Activated T-cell treated with anti-CD3 and anti-CD28 coated beads, Interleukin-2, amount 50 U/mL, for 24 hours (primary cell): Measurements from ENCODE around the gene HERC2.

Experiments used
- DNase-seq: peaks from one replicate; pipeline ENCODE4 v3.0.0-alpha.2; 2020
- H3K27ac Mint-ChIP-seq: 2 replicates; pipeline ENCODE4 v1.8.0; 2020; ENCODE audit warnings: mild to moderate bottlenecking, mixed read lengths
- H3K27me3 Mint-ChIP-seq: 2 replicates; pipeline ENCODE4 v1.8.0; 2020; ENCODE audit warnings: mixed read lengths
- H3K36me3 Mint-ChIP-seq: 2 replicates; pipeline ENCODE4 v1.8.0; 2020; ENCODE audit warnings: low read depth, mixed read lengths
- H3K4me1 Mint-ChIP-seq: 2 replicates; pipeline ENCODE4 v1.8.0; 2020; ENCODE audit warnings: low read depth, mixed read lengths
- H3K4me3 Mint-ChIP-seq: 2 replicates; pipeline ENCODE4 v1.8.0; 2020; ENCODE audit warnings: mild to moderate bottlenecking, moderate library complexity, mixed read lengths
- H3K9me3 Mint-ChIP-seq: 2 replicates; pipeline ENCODE4 v1.8.0; 2020; ENCODE audit warnings: mixed read lengths

HERC2 gene

DNA sequence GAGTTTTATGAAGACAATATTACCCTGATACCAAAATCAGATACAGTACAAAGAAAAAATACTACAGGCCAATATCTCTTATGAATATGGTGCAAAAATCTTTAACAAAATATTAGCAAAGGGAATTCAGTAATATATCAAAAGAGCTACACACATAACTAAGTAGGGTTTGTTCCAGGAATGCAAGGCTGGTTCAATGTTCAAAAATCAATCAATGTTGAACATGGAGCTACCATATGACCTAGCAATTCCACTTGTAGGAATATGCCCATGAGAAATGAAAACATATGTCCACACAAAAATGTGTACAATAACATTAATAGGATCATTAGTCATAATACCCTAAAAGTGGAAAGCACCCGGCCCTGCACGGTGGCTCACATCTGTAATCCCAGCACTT is 230.7 kb downstream of the HERC2 start:
- no peak overlapping the region for H3K27ac Mint-ChIP-seq
- DNase-seq: no peak
- no peak overlapping the region for H3K4me3 Mint-ChIP-seq
- H3K9me3 Mint-ChIP-seq: peaks cover 20% of the 10 kb centered on the region
- peaks cover 4% of the 10 kb centered on the region for H3K36me3 Mint-ChIP-seq
- peaks cover 87% of the 10 kb centered on the region for H3K27me3 Mint-ChIP-seq
- H3K4me1 Mint-ChIP-seq: peaks cover 15% of the 10 kb centered on the region

DNA sequence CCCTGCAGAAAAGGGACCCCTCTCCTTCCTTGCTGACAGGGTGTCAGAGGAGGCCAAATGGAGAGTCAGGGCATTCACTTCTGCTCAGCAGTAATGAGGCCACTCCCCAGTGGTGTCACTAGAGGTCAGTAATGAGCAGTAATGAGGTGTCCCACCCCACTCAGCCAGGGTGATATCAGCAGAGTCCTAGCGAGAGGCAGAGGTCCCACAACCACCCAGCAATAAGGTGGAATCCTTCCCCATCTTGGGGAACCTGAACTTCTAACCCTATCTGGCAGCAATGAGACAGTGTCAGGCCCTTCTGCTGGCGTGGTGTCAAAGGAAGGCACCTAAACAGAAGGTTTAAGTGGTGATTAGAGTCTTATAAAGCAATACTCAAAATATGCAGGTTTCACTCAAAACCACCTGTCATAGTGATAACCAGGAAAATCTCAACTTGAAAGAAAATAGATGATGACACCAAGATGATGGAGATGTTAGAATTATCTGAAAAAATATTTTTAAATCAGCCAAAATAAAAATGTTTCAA is 235.7 kb downstream of the HERC2 start:
- Mint-ChIP-seq H3K27me3 (peaks cover 62% of the 10 kb centered on the region), H3K27ac (no peak overlapping the region), H3K9me3 (peaks cover 18% of the 10 kb centered on the region), H3K36me3 (peaks cover 4% of the 10 kb centered on the region), H3K4me3 (no peak overlapping the region), H3K4me1 (peaks cover 3% of the 10 kb centered on the region)
- peak; percentile 58 for DNase-seq

DNA sequence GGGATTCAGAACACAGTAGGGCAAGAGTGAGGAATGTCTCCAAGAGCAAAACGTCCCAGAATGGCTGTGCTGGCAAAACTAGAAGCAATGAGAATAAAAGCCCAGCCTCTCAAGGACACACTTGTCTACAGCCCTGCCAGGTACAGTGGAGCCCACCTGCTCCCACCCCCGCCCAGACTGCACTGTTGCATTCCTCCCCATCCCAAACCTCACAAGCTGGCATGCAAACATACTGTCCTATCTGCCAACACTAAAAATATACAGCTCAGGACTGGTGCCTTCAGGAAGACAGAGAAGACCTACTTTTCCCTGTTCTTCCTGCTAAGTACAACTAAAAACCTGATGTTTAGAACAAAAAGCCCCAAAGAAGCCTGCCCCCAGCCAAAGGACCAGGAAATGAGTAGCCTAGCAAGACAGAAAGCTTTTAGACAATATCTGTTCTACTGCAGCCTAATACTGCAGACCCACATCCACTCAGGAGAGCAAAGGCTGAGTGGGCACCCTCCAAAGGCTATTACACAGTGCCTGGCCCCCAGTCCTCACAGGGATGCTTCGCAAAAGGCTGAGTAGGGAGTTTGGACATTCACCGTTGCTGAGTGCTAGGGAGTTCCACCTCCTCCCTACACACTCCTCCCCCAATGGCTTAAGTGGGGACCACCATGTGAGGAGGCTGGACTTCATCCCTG is 236.3 kb downstream of the HERC2 start:
- Mint-ChIP-seq H3K9me3 (peaks cover 14% of the 10 kb centered on the region), H3K36me3 (peaks cover 2% of the 10 kb centered on the region), H3K27me3 (peaks cover 57% of the 10 kb centered on the region), H3K4me3 (no peak overlapping the region), H3K4me1 (peaks cover 3% of the 10 kb centered on the region), H3K27ac (no peak overlapping the region)
- DNase-seq: no peak

DNA sequence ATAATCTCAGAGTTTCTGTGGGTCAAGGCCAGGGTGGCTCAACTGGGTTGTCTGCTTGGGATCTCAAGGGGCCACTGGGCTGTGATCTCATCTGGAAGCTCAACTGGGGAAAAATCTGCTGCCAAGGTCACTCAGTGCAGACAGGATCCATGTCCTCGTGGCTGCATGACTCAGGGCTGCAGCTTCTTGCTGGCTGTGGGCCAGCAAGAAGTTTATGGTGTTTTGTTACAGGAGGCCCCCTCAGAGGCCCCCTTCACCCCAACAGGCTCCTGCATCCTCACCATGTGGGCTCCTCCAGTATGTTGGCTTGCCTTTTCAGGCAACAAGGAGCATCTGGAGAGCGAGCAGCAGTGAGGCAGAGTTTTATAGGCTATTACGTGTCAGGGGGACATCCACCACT is 237.4 kb downstream of the HERC2 start:
- Mint-ChIP-seq H3K27me3 (peaks cover 57% of the 10 kb centered on the region), H3K9me3 (peaks cover 6% of the 10 kb centered on the region), H3K36me3 (peaks cover 2% of the 10 kb centered on the region), H3K27ac (no peak overlapping the region), H3K4me1 (peaks cover 3% of the 10 kb centered on the region), H3K4me3 (no peak overlapping the region)
- DNase-seq: no peak

DNA sequence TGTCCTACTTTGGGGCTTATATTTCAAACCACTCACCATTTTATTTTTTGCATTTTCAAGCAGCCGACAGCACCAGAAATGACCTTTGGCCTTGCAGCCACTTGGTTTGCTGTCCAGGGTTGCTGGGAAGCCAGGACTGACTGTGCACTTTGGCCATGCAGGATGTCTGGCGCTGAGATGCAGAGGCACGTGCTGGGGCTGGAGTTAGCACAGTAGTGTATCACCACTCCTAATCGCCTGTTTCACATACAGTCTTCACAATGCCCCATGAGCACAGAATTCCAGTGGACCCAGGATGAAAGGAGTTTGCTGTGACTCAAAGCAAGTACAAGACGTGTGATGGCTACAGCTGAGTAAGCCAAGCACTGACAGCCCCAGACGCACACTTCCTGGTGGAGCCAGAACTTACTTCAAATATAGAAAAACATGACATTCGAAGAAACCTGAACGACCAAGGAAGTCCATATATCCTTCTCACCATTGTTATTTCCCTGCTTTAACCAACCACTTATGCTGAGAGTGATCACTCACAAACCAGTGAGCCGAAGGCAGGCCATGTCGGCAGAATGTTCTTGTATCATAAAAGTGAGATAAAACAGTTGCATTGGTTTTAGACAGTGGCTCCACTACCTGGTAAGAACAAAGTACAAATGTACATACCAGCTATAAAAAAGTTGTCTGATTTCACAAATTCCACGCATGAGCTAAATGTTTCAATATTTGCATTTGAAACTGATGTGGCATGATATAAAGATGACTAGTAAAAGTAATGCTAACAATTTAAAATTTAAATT is 238.9 kb downstream of the HERC2 start:
- Mint-ChIP-seq H3K4me3 (no peak overlapping the region), H3K27ac (no peak overlapping the region), H3K9me3 (no peaks in the 10 kb centered on the region), H3K4me1 (peaks cover 3% of the 10 kb centered on the region), H3K27me3 (peaks cover 48% of the 10 kb centered on the region), H3K36me3 (no peaks in the 10 kb centered on the region)
- DNase-seq: no peak

DNA sequence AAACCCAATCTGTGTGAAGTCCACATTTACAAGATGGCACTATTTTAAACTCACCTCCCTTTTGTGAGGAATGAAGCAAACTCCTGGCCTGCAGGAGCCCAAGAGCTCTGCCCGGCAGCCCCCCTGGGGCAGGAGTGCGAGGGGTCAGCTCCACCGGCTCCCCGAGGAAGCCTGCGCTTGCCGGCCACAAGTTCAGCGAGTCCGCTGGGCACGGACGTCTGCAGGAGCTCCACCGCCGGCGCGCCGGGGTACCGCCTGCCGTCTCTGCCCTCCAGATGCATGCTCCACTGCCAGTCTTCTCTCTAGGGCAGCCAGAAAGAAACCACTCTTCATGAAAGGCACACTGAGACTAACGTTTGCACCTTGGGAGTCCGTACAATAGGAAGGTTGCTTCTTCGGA is 240.4 kb downstream of the HERC2 start:
- Mint-ChIP-seq H3K36me3 (no peaks in the 10 kb centered on the region), H3K4me3 (no peak overlapping the region), H3K27ac (no peak overlapping the region), H3K9me3 (no peaks in the 10 kb centered on the region), H3K4me1 (peaks cover 3% of the 10 kb centered on the region), H3K27me3 (peaks cover 36% of the 10 kb centered on the region)
- no peak for DNase-seq

DNA sequence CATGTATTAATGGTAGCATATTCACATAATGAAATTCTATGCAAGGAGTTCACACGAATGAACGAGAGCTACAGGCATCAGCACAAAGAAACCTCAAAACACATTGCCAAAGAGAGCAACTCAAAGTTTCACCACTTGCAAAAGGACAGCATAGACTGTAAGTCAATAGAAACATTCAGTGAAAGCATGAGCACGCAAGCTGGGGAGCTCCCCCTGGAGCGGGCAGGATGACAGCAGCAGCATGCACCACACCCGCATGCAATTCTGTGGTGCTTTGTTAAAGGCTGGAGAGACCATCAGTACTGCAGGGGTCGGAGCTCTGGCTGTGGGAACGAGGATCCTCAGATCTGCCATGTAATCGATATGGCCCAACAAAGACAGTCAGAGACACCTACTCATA is 241.6 kb downstream of the HERC2 start:
- no peak for DNase-seq
- Mint-ChIP-seq H3K4me3 (no peak overlapping the region), H3K4me1 (no peaks in the 10 kb centered on the region), H3K27me3 (peaks cover 29% of the 10 kb centered on the region), H3K27ac (no peak overlapping the region), H3K36me3 (no peaks in the 10 kb centered on the region), H3K9me3 (no peaks in the 10 kb centered on the region)

DNA sequence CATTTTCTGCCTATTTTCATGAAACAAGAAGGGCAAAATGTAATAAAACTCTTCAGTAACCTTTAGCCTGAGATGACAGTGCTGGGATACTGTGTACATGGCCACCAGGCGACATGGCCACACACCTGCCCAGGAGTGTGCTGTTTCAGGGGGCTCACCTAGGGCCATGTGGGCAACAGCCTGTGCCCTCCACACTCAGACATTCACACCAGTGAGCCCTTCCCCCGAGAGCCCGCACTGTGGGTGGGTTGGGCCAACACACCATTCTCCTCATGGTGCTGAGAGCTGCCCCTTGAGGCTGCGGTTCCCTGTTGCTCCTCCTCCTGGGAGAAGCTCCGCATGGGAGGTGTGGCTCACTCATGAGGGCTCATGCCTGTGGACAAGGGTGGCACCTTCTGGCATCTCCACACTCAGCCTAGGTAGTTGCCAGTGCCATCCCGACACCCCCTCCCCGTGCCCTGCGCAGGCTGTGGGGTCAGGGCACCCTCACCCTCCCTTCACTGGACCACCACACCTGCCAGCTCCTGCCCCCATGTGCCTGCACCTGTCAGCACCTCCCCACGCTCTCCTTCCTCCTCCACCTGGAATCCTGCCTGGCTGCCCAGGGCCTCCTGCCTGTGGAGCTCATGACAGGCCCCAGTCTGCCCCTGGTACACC is 242.5 kb downstream of the HERC2 start:
- H3K9me3 Mint-ChIP-seq: no peaks in the 10 kb centered on the region
- no peak overlapping the region for H3K27ac Mint-ChIP-seq
- H3K27me3 Mint-ChIP-seq: peaks cover 20% of the 10 kb centered on the region
- no peak overlapping the region for H3K4me3 Mint-ChIP-seq
- H3K4me1 Mint-ChIP-seq: no peaks in the 10 kb centered on the region
- DNase-seq: no peak
- no peaks in the 10 kb centered on the region for H3K36me3 Mint-ChIP-seq

DNA sequence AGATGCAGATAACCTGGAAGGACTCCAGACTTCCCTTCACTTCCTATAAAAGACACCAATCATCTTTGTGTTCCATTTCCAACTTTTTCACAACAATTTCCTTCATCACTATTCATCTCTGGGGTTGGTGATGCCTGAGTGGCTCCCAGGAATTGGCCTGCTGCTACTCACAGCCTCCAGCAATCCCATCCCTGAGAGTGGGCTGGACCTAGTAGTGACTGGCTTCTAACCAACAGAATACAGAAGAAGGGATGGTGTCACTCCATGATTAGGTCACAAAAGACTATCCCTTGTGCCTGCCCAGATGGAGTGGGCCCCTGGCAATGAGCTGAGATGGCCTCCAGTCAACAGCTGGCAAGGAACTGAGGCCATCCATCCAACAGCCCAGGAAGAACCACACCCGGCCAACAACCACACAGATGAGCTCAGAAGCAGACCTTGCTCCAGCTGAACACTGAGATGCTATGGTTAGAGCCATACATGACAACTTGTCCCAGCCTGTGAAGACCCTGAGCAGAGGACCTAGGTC is 243.7 kb downstream of the HERC2 start:
- Mint-ChIP-seq H3K4me1 (no peaks in the 10 kb centered on the region), H3K27me3 (peaks cover 15% of the 10 kb centered on the region), H3K27ac (no peak overlapping the region), H3K4me3 (no peak overlapping the region), H3K9me3 (no peaks in the 10 kb centered on the region), H3K36me3 (no peaks in the 10 kb centered on the region)
- no peak for DNase-seq

DNA sequence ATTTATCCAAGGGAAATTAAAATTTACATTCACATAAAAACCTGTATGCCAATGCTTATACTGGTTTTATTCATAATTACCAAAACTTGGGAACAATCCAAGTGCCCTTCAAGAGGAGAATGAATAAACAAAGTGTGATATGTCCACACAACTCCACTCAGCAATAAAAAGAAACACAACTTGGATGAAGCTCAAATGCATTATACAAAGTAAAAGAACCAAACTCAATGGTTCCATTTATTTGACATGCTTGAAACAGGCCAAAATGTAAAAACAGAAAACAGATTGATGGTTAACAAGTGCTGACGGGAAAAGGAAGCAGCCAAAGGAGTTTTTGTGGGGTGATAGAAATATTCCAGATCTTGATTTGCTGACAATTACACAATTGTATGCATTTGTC is 246.4 kb downstream of the HERC2 start:
- peaks cover 22% of the 10 kb centered on the region for H3K27me3 Mint-ChIP-seq
- H3K9me3 Mint-ChIP-seq: no peaks in the 10 kb centered on the region
- H3K4me3 Mint-ChIP-seq: no peak overlapping the region
- DNase-seq: no peak
- no peaks in the 10 kb centered on the region for H3K4me1 Mint-ChIP-seq
- no peaks in the 10 kb centered on the region for H3K36me3 Mint-ChIP-seq
- no peak overlapping the region for H3K27ac Mint-ChIP-seq

DNA sequence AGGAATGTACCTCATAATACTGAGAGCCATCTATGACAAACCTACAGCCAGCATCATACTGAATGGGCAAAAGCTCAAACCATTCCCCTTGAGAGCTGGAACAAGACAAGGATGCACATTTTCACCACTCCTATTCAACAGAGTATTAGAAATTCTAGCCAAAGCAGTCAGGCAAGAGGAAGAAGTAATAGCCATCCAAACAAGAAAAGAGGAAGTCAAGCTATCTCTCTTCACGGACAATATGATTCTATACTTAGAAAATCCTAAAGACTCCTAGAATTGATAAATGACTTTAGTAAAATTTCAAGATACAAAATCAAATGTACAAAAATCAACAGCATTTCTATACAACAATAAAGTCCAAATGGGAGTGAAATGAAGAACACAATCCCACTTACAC is 253.0 kb downstream of the HERC2 start:
- Mint-ChIP-seq H3K36me3 (no peaks in the 10 kb centered on the region), H3K9me3 (peaks cover 3% of the 10 kb centered on the region), H3K4me3 (no peak overlapping the region), H3K27me3 (peaks cover 40% of the 10 kb centered on the region), H3K4me1 (no peaks in the 10 kb centered on the region), H3K27ac (no peak overlapping the region)
- no peak for DNase-seq

DNA sequence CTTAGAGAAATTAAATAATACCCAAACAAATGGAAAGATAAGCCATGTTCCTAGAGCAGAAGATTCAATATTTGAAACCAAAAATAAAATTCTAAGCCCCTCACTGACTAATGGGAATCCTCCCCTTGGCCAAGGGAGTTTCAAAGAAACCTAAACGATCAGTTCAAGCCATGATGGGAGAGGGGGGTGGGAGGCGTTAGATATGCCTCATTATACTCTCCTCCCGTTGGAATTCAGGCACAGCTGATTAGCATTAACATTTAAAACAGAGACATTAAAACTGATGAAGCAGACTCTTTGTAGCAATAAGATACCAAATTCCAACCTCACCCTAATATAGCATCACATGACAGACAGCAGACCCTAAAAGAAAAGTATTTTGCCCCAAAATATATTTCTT is 255.7 kb downstream of the HERC2 start:
- H3K36me3 Mint-ChIP-seq: no peaks in the 10 kb centered on the region

More for the DNA sequence above, 255.7 kb downstream of the HERC2 start:
- H3K4me3 Mint-ChIP-seq: no peak overlapping the region
- H3K4me1 Mint-ChIP-seq: no peaks in the 10 kb centered on the region
- H3K27ac Mint-ChIP-seq: no peak overlapping the region
- DNase-seq: no peak
- peaks cover 4% of the 10 kb centered on the region for H3K9me3 Mint-ChIP-seq
- H3K27me3 Mint-ChIP-seq: peaks cover 33% of the 10 kb centered on the region
